ENCODE measurements around the gene MYO7B.

GRCh38 chr2:127498386-127498785 is 37.1 kb upstream of the MYO7B start:
- TF ChIP-seq CCAR2 (IDR thresholded peaks at IDR 0.05; ENCODE audit: low read depth, low read length), result no peak
- no peak for TF ChIP-seq HMGXB4 (CRISPR knock-in tag; IDR thresholded peaks at IDR 0.05)
- no peak for TF ChIP-seq MEIS2 (IDR thresholded peaks at IDR 0.05; ENCODE audit: partially characterized antibody)
- no peak for TF ChIP-seq MAZ (CRISPR knock-in tag; conservative IDR thresholded peaks at IDR 0.05 in 1 of 2, IDR thresholded peaks at IDR 0.05 in 1 of 2)
- TF ChIP-seq POLR2AphosphoS5 (IDR thresholded peaks at IDR 0.05; ENCODE audit: control insufficient read depth, insufficient read depth, low read depth, low read length), result no peak
- no peak for TF ChIP-seq HDAC3 (IDR thresholded peaks at IDR 0.05; ENCODE audit: borderline replicate concordance, partially characterized antibody)
- no peak for TF ChIP-seq CTCF (IDR thresholded peaks at IDR 0.05 in 2 of 3, conservative IDR thresholded peaks at IDR 0.05 in 1 of 3; ENCODE audit: insufficient read depth in 2 of 3, low read depth in 1 of 3, low read length in 3 of 3)
- TF ChIP-seq EP300 (IDR thresholded peaks at IDR 0.05; ENCODE audit: low read length), result no peak
- TF ChIP-seq CGGBP1 (CRISPR knock-in tag; IDR thresholded peaks at IDR 0.05), result no peak
- TF ChIP-seq E2F8 (IDR thresholded peaks at IDR 0.05; ENCODE audit: low read depth, partially characterized antibody), result no peak
- no peak for TF ChIP-seq CC2D1A (IDR thresholded peaks at IDR 0.05)
- TF ChIP-seq RAD51 (IDR thresholded peaks at IDR 0.05; ENCODE audit: borderline replicate concordance, low read depth), result no peak
- no peak for TF ChIP-seq ZNF280B (CRISPR knock-in tag; IDR thresholded peaks at IDR 0.05)
- TF ChIP-seq SMARCA4 (IDR thresholded peaks at IDR 0.05), result no peak

All from K562 (cell line).